Endothelial cell of hepatic sinusoid (primary cell): ENCODE measurements around the gene PRRT1.
"Not testable (repeated sequence)": the region's sequence is repeated elsewhere in the genome, so short reads cannot be mapped to it uniquely, and the experiment has no call there.

Source experiments
- in situ Hi-C: cut with HindIII; loops from 2 replicates; pipeline ENCODE4 v1.10.0; 2017; ENCODE audit warnings: low sequenced_read_pairs

PRRT1 gene

GRCh38 chr6:32108094-32108627 lies 43.6 kb downstream of the PRRT1 start:
- in situ Hi-C loops: no loop called here

DNA sequence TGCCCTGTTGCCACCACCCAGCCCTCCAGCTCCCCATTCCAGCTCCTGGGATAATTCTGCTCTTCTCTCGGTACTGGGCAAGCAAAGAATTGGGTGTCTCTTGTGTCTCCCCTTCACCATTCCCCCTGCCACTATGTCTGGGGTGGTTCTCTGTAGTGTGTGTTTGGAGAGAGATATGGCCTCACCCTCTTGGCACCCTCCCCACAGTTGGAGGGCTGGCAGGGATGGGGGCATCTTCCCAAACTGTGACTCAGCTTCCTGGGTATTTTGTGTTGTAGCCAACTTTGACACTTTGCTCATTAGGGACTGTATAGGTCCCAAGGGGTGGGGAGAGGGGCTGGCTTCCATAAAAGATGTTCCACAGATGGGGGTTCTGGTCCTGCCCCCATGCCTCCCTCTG lies 44.3 kb downstream of the PRRT1 start:
- in situ Hi-C loops: no loop called here

GRCh38 chr6:32105433-32105832 lies 46.3 kb downstream of the PRRT1 start:
- in situ Hi-C loops: no loop called here

DNA sequence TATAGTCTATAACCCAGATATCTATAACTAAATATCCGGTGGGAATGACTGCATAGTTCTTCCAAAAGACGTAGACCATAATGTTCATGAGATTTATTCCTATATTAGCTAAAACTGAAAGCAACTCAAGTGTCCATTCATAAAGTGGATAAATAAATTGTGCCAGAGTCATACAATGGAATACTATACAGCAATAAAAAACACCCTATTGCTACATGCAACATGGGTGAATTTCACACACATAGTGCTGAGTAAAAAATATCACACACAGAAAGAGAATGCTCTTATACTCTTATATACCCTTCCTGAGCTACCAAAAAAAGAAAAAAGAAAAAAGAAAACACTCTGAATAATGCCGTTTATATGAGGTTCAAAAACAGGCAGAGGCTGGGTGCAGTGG lies 49.5 kb downstream of the PRRT1 start:
- in situ Hi-C loops: no loop called here

GRCh38 chr6:32100251-32100650 lies 51.5 kb downstream of the PRRT1 start:
- in situ Hi-C loops: not testable (repeated sequence)
